Upper lobe of left lung (tissue), 6 donors: ENCODE data around the gene NLGN1. TPM values are rescaled to one million over a fixed set of nuclear protein-coding genes. Genes with fewer than 3 reads are reported as not detected.

Source experiments
- ATAC-seq, 2 donors: fragments of 200-7000 bp; cut with Tn5 transposase; one replicate each; pipeline ENCODE4 v1.9.1; 2022; ENCODE audit warnings: mild to moderate bottlenecking in 2 of 2, moderate library complexity in 2 of 2; ENCODE audit not compliant: low FRiP score in 2 of 2
- DNase-seq, 2 donors: peaks; one replicate each; pipeline ENCODE4 v3.0.0-alpha.2; 2019 to 2020
- H3K27ac ChIP-seq, 4 donors: fragments of 200-600 bp; sonication (generic); one replicate each; pipeline ENCODE4 v1.5.1; 2016 to 2019
- H3K27me3 ChIP-seq, 4 donors: fragments of 200-600 bp; sonication (generic); one replicate each; pipeline ENCODE4 v1.5.1; 2017 to 2019
- H3K36me3 ChIP-seq, 4 donors: fragments of 200-600 bp; sonication (generic); one replicate each; pipeline ENCODE4 v1.5.1; 2016 to 2019
- H3K4me1 ChIP-seq, 4 donors: fragments of 200-600 bp; sonication (generic); one replicate each; pipeline ENCODE4 v1.5.1; 2018 to 2019
- H3K4me3 ChIP-seq, 4 donors: fragments of 200-600 bp; sonication (generic); one replicate each; pipeline ENCODE4 v1.5.1; 2017 to 2019; ENCODE audit warnings: mild to moderate bottlenecking in 2 of 4, moderate library complexity in 1 of 4
- H3K9me3 ChIP-seq, 4 donors: fragments of 200-600 bp; sonication (generic); one replicate each; pipeline ENCODE4 v1.5.1; 2018 to 2019
- CTCF ChIP-seq, 6 experiments: fragments of 450-650 bp in 4 of 6; fragments of 200-600 bp in 2 of 6; sonication (generic) in 2 of 6; IDR thresholded peaks; one replicate each; pipeline ENCODE4 v1.5.1; 2016 to 2019; ENCODE audit warnings: antibody characterized with exemption in 6 of 6
- EP300 ChIP-seq, 4 donors: sonication (generic); formaldehyde crosslinking; IDR thresholded peaks; one replicate each; pipeline ENCODE4 v1.5.1; 2017; ENCODE audit warnings: antibody characterized with exemption in 4 of 4, control low read depth in 2 of 4
- POLR2A ChIP-seq, 4 donors: fragments of 450-650 bp; IDR thresholded peaks; one replicate each; pipeline ENCODE4 v1.5.1; 2016 to 2017; ENCODE audit warnings: antibody characterized with exemption in 4 of 4, mild to moderate bottlenecking in 2 of 4
- POLR2AphosphoS5 ChIP-seq, 2 donors: sonication (generic); formaldehyde crosslinking; IDR thresholded peaks; one replicate each; pipeline ENCODE4 v1.5.1; 2017; ENCODE audit warnings: antibody characterized with exemption in 2 of 2
- WGBS, 2 donors: methylation state at CpG; one replicate each; pipeline ENCODE4 v1.1.5; 2017 to 2018; 5-methylcytosine and 5-hydroxymethylcytosine counted together
- total RNA-seq, 6 donors: library from RNA; depleted of rRNA in 4 of 6; stranded (reverse); fragments of >200 nt in 4 of 6; gene quantifications; one replicate each; pipeline versions ENCODE4 v1.1.0 to v1.2.1, GENCODE V29; 2016 to 2021
- donor health status: DM: no; HTN: no; CAD: no; lungs with moderate emphysema.
- donor health status: DM: no; HTN: yes; CAD: no; lungs with severe emphysema.

NLGN1 gene
- total RNA-seq, 6 donors from 2014 or later = under 0.01 to 3.5 (median 1.9) TPM

GRCh38 chr3:174116421-174116820, 718.9 kb downstream of the NLGN1 start:
- DNase-seq (no peak), ATAC-seq (no peak)
- H3K27me3 ChIP-seq = no peaks in the 10 kb centered on the region
- no peak overlapping the region for H3K4me3 ChIP-seq
- H3K4me1 ChIP-seq = no peaks in the 10 kb centered on the region
- H3K36me3 ChIP-seq = no peaks in the 10 kb centered on the region
- TF ChIP-seq POLR2AphosphoS5 (IDR thresholded peaks at IDR 0.05) (no peak), CTCF (IDR thresholded peaks at IDR 0.05) (no peak), EP300 (IDR thresholded peaks at IDR 0.05) (no peak), POLR2A (IDR thresholded peaks at IDR 0.05) (no peak)
- H3K27ac ChIP-seq = no peak overlapping the region
- H3K9me3 ChIP-seq = no peaks in the 10 kb centered on the region
- WGBS, 2 donors = 92 to 96% methylated on average over 4 of the region's 4 CpGs

GRCh38 chr3:174120997-174121396, 723.5 kb downstream of the NLGN1 start:
- H3K9me3 ChIP-seq = no peaks in the 10 kb centered on the region
- TF ChIP-seq POLR2A (IDR thresholded peaks at IDR 0.05) (no peak), CTCF (IDR thresholded peaks at IDR 0.05) (no peak), POLR2AphosphoS5 (IDR thresholded peaks at IDR 0.05) (no peak), EP300 (IDR thresholded peaks at IDR 0.05) (no peak)
- no peaks in the 10 kb centered on the region for H3K4me1 ChIP-seq
- H3K36me3 ChIP-seq = no peaks in the 10 kb centered on the region
- DNase-seq (no peak), ATAC-seq (no peak)
- no peak overlapping the region for H3K4me3 ChIP-seq
- H3K27ac ChIP-seq = no peak overlapping the region
- H3K27me3 ChIP-seq = no peaks in the 10 kb centered on the region

GRCh38 chr3:174122411-174122810, 724.9 kb downstream of the NLGN1 start:
- no peak for ATAC-seq
- Histone ChIP-seq H3K4me1 (no peaks in the 10 kb centered on the region), H3K4me3 (no peak overlapping the region), H3K27ac (no peak overlapping the region), H3K36me3 (no peaks in the 10 kb centered on the region), H3K9me3 (no peaks in the 10 kb centered on the region), H3K27me3 (no peaks in the 10 kb centered on the region)
- DNase-seq = no peak
- 86 to 90% methylated on average over 2 of the region's 2 CpGs for WGBS, 2 donors
- TF ChIP-seq CTCF (IDR thresholded peaks at IDR 0.05) = no peak
- TF ChIP-seq POLR2A (IDR thresholded peaks at IDR 0.05) = no peak
- TF ChIP-seq EP300 (IDR thresholded peaks at IDR 0.05) = no peak
- no peak for TF ChIP-seq POLR2AphosphoS5 (IDR thresholded peaks at IDR 0.05)

GRCh38 chr3:174125267-174125824, 727.8 kb downstream of the NLGN1 start:
- TF ChIP-seq POLR2A (IDR thresholded peaks at IDR 0.05) (no peak), POLR2AphosphoS5 (IDR thresholded peaks at IDR 0.05) (no peak), EP300 (IDR thresholded peaks at IDR 0.05) (no peak), CTCF (IDR thresholded peaks at IDR 0.05) (no peak)
- no peak for DNase-seq

More at GRCh38 chr3:174125267-174125824, 727.8 kb downstream of the NLGN1 start:
- Histone ChIP-seq H3K27ac (no peak overlapping the region), H3K9me3 (no peaks in the 10 kb centered on the region), H3K27me3 (no peaks in the 10 kb centered on the region), H3K36me3 (no peaks in the 10 kb centered on the region), H3K4me1 (no peaks in the 10 kb centered on the region), H3K4me3 (no peak overlapping the region)
- ATAC-seq = no peak
- 52 to 53% methylated on average over 2 of the region's 2 CpGs for WGBS, 2 donors
